ENCODE data around the gene CCNC.

Gene CCNC

GRCh38 chr6:99568103-99568933 lies at the start of gene CCNC:
TSS of gene CCNC (minus strand) at chr6:99568660. CDS start at chr6:99568527, 133 bp downstream.
- DNase-seq: peak; percentile 85

- no peak for DNase-seq
These were observed 48.7 kb upstream of the CCNC start for GRCh38 chr6:99617131-99617530.

DNA sequence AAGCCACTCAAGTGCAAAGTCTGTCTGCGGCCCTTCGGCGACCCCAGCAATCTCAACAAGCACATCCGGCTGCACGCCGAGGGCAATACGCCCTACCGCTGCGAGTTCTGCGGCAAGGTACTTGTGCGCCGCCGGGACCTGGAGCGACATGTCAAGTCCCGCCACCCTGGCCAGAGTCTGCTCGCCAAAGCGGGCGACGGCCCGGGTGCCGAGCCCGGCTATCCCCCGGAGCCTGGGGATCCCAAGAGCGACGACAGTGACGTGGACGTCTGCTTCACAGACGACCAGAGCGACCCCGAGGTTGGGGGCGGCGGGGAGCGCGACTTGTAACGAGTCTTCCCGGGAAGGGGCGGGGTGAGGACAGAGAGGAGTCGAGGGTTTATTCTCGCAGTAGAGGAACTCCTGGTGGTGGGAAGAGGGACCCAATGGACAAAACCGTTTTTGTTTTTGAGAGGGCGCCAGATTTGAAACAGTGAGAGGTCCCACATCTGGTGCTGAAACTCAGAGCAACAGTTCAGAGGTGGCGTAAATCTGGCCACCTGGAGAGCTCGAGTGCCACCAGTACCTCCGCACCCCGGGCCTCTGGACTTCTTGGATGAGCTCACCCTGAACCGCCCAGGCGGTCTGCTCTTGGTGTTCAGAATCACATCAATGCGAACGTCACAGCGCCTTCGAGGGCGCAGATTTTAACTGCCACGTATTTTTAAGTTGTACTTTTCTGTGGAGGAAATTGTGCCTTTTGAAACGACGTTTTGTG lies 46.1 kb upstream of the CCNC start:
- no peak for DNase-seq

GRCh38 chr6:99613705-99614429 lies 45.4 kb upstream of the CCNC start:
- no peak for DNase-seq

- no peak for DNase-seq
These were observed 44.9 kb upstream of the CCNC start for GRCh38 chr6:99613409-99613704.

- no peak for DNase-seq
These were observed 44.3 kb upstream of the CCNC start for GRCh38 chr6:99612551-99613408.

DNA sequence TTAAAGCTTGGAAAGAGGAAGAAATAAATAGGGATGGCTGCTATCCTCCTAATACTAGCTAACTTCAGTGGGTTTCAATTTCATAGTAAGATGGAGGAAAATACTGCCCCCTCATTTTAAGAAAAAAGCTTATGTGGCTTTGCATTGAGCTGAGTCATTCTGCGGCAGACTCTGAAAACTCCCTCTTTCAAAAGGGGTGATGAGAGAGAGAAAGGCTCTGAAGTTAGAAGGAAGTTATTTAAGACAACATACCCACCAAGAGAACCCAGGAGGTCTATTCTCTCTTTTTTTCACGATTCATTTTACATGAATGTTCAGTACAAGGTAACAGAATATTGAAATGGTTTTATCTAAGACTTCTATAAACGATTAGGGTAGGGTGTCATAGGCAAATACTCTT lies 42.7 kb upstream of the CCNC start:
- no peak for DNase-seq

DNA sequence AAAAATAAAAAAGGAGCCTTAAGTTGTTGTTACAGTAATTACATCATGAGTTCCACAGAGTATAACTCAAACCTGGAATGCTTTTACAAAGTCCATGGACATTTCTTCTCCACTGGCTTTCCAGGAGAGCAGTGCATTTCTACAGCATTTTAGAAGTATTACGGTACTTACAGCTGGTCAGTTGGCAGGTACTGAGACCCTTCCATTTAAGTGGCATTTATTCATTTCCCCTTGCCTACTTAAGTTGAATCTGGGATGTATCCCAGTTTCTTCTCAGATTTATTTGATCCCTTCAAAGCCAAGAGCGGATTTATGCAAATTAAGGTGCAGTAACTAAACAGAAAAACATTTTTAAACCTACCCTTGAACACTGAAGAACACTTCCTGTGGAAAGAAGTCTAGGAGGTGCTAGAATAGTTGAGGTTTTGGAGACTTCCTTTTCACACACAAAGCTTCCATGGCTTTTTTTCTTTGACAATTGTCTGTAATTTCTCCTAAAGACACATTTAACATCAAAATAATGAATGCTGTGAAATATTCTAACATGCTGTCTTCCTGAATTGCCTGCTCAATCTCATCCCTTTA lies 41.5 kb upstream of the CCNC start:
- DNase-seq: no peak

GRCh38 chr6:99608886-99609482 lies 40.5 kb upstream of the CCNC start:
- no peak for DNase-seq

GRCh38 chr6:99608059-99608885 lies 39.8 kb upstream of the CCNC start:
- no peak for DNase-seq

DNA sequence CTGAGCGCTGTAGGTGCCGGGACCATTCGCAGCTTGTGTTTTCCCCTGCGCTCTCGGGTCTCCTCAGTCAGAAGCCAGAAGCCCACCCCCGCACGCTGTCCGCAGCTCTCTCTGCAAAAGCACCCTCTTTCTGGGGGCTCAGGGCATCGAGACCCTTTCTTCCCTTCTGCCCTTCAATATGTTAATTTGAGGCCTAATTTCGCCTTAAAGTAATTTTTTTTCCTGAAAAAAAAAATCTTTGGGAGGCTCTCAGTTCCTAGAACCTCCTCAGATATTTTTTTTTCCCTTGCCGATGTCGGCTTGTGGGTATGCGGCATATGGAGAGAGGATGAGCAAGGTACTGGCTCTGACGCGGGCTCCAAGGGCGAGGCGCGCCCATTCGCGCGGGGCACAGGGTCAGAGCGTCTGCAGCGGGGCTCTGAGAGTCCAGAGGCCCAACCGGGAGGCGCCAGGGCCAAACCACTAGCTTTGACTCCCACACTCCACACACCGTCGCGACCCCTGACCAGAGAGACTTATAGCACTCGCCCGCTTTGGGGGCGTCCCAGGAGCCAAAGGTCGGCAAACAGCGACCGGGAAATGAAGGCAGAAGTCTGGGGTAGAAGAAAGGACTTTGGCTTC lies 39.1 kb upstream of the CCNC start:
- no peak for DNase-seq

- no peak for DNase-seq
These were observed 38.4 kb upstream of the CCNC start, which contains the start of gene PRDM13 for GRCh38 chr6:99606656-99607415. TSS of gene PRDM13 (plus strand) at chr6:99606833. CDS start at chr6:99607035, 202 bp downstream.

DNA sequence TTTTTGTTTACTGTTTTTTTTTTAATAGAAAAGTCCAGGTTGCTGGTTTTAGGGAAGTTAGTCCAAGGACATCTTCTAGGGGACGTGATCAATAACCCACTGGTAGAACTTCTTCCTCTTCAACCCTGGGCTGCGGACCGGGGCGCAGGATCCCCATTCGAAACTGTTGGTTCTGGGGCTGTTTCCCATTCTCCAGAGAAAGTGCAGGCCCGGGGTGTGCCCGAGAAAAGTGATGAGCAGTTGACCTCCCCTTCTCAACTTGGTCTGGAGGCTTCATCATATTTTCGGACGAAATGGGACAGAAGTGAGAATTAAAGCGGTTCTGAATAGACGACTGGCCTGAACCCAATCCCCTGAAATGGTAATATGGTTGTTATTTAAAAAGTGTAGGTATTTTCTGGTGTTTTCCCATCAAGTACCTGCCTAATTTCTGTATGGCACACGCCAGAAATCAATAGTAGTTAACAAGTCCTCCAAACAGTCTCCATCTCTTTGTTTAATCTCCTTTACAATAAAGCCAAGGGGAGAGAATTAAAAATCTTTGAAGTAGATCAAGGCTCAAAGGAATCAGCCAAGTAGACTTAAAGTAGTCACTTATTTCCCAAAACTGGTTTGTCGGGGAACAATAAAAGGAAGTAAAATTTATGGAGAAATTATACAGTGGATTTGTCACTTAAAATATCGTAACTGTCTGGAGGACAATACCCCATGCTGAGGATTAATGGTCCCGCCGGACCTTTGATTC lies 37.6 kb upstream of the CCNC start:
- DNase-seq: no peak

DNA sequence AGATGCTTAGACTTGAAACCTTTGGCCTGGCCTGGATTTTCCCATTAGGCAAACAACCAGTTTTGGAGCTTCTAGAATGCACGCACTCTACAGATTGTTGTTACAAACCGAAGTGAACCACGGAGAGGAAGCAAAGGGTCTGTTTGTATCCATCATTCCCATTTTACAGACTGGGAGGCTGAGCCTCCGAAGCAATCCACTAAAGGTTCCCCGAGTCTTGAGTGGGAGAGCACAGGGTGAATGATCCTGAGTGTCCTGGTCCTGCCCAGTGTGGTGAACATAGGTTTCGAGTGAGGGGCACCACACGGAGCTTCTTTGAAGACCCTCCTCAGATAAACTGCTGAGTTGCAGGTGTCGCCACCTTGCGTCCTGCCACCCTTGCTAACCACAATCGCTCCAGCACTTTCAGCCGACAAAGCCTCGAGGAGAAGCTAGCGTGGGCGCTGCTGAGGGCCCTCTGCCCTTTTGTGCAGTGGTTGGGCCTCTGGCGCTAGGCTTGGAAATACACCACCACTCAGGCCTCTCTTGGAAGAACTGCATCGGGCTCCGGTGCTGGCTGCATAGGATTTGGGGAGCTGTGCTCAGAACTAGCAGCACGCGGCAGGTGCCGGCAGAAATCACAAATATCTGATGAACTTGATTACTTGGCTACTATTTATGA lies 36.7 kb upstream of the CCNC start:
- no peak for DNase-seq

- DNase-seq: no peak
These were observed 36.0 kb upstream of the CCNC start for GRCh38 chr6:99604166-99605073.

- no peak for DNase-seq
These were observed 35.1 kb upstream of the CCNC start for GRCh38 chr6:99603421-99604165.
